T-helper 1 cell treated with Interleukin-12 subunit alpha and Interleukin-12 subunit beta and Interleukin-4 antibody, amounts not matched to agents 30 ng/mL and 1 ng/mL, for 36 hours (primary cell): ENCODE measurements around the gene SEC31B. TPM values are rescaled to one million over a fixed set of nuclear protein-coding genes. Genes with fewer than 3 reads are reported as not detected.

Source experiments
- intact Hi-C: fragments of 100-400 bp; cut with micrococcal nuclease; formaldehyde crosslinking; loops from one replicate; pipeline ENCODE4 v1.15.1; 2024
- total RNA-seq: library from RNA; stranded (reverse); gene quantifications from 2 replicates; pipeline ENCODE4 v1.2.3, GENCODE V29; 2022

The SEC31B gene, protein sequence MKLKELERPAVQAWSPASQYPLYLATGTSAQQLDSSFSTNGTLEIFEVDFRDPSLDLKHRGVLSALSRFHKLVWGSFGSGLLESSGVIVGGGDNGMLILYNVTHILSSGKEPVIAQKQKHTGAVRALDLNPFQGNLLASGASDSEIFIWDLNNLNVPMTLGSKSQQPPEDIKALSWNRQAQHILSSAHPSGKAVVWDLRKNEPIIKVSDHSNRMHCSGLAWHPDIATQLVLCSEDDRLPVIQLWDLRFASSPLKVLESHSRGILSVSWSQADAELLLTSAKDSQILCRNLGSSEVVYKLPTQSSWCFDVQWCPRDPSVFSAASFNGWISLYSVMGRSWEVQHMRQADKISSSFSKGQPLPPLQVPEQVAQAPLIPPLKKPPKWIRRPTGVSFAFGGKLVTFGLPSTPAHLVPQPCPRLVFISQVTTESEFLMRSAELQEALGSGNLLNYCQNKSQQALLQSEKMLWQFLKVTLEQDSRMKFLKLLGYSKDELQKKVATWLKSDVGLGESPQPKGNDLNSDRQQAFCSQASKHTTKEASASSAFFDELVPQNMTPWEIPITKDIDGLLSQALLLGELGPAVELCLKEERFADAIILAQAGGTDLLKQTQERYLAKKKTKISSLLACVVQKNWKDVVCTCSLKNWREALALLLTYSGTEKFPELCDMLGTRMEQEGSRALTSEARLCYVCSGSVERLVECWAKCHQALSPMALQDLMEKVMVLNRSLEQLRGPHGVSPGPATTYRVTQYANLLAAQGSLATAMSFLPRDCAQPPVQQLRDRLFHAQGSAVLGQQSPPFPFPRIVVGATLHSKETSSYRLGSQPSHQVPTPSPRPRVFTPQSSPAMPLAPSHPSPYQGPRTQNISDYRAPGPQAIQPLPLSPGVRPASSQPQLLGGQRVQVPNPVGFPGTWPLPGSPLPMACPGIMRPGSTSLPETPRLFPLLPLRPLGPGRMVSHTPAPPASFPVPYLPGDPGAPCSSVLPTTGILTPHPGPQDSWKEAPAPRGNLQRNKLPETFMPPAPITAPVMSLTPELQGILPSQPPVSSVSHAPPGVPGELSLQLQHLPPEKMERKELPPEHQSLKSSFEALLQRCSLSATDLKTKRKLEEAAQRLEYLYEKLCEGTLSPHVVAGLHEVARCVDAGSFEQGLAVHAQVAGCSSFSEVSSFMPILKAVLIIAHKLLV
- 260 and 267 TPM in 2 replicates for total RNA-seq

DNA sequence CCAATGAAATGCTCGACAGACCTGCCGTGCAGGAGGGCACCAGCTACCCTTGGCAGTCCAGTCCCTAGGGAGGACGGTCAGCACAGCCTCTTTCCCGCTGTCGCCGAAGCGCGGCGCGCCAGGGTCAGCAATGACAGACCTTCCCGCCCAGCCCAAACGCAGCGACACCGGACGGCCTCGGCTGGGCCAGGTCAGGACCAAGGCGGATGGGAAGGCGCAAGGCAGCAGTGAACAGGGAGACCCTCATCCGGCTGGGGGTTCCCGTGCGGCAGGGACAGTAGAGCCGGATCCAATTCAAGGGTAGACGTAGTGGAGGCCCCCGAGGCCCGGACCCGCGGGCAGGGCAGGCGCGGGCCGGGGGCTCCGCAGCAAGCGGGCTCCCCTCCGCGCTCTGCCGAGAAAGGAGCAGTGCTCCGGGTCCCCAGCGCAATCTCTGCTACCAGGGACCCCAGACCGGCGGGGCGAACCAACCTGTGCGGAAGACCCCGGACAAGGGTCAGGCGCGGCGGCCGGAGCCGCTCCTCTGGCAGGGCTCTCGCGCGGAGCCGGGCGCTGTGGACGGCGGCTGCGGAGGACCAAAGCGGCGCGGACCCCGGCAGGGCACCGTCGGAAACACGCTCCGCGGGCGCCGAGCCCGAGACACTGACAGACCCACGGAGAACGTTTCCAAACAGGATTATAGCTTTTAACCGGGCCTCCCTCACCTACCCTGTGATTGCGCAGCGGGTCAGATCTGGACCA is at the start of gene SEC31B:
TSS of gene SEC31B (minus strand) at position 551 of the 741 bp plus-strand sequence. CDS start 2,909 bp downstream, outside the sequence.
- intact Hi-C loops: no loop called here

DNA sequence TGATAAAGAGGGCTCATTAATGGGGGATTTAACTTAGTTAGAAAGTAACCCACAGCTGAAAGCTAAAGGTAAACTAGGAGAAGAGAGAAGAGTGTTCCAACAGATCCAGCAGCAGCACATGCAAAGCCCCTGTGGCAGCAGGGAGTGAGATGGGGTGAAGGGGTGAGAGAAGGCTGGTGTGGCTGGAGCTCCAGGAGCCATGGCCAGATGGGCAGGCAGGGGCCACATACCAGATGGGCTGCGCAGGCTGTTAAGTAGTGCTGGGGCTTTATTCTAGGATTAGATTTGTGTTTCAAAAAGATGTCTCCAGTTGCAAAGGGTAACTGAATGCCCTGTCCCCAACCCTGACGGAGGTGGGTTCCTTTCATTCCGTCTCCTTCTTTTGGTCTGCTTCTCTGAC is 49.3 kb upstream of the SEC31B start:
- intact Hi-C loops: no loop called here

DNA sequence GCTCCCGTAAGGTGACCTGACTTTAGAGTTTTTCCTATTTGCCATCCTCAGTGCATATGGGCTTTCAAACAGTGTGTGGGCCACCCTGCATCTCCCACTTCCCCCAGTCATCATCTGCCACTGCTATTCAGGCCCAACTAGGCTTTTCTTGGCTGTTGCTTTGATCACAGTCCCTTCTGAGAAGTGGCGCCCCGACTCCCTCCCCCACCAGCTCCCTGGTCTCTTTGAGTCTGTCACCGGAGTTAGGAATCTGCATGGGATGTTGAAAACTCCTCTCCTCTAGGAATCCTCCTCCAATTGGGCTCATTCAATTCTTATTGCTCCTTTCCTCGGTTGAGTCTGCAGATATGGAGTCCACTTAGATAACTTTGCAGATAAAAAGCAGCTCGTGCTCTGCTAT is 48.2 kb upstream of the SEC31B start:
- intact Hi-C loops: no loop called here

DNA sequence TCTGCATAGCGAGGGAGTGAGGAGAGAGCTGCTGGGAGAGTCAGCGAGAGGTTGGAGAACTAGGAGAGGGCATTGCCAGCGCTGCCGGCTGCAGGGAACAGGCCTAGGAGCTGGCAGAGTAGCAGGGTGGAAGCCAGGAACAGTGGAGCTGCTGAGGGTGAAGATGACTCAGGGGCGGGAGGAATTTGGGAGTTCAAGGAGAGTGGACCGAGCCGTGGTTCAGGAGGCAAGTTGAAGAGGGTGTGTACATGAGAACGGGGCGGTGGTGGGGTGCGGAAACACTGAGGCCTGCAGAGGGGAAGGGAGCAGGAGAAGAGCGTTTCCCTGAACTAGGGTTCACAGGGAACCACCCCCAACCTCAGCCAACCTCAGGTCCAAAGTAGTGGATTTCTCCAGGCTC is 47.6 kb upstream of the SEC31B start:
- intact Hi-C loops: no loop called here

DNA sequence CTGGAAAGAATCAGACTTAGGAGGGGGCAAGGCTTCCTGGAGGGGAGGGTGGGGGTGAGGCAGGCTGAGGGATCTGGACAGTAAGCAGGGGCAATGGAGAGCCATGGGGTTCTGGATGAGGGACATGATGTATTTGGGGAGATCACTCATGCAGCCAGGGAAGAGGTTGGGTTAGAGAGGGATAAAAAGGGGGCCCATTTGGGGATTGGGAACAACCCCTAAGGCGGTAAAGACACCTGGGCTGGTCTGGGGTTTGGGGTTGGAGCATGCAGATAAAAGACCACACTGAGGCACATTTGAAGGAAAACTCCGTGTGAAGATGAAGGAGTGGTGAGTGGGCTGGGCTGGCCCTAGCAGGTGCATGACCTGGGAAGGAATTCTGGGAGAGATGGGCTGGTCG is 46.9 kb upstream of the SEC31B start:
- intact Hi-C loops: no loop called here

DNA sequence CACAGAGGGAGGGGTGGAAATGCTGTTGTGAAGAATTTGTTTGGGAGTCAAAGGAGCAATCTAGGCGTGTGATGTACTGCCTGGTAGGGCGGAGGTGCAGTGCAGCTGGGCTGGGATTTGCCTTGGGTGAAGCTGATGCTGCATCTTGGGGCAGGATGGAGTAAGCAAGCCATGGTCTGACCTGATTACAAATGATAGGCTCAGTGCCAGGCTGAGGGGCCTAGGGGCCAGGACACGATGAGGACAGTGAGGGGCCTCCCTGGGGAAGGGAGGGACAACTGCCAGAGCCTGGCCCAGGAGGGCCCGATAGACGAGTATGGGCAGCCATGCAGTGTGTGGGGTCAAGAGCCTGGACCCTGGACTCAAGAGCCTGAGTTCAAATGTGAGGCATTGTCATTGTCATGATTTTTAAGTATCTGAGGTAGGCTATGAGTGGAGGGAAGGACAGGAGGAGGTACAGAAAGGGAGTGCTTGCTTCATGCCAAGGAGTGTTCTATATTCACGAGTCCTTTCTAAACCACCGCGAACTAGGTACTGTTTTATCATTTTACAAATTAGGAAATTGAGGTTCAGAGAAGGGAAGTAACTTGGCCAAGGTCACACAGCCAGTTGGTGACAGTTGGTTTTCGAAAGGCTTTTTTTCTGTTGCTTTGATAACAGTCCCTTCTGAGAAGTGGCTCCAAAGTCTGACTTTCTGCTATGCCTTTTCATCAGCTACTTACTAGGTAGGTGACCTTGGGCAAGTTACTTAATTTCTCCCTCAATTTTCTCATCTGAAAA is 45.7 kb upstream of the SEC31B start:
- intact Hi-C loops: no loop called here

DNA sequence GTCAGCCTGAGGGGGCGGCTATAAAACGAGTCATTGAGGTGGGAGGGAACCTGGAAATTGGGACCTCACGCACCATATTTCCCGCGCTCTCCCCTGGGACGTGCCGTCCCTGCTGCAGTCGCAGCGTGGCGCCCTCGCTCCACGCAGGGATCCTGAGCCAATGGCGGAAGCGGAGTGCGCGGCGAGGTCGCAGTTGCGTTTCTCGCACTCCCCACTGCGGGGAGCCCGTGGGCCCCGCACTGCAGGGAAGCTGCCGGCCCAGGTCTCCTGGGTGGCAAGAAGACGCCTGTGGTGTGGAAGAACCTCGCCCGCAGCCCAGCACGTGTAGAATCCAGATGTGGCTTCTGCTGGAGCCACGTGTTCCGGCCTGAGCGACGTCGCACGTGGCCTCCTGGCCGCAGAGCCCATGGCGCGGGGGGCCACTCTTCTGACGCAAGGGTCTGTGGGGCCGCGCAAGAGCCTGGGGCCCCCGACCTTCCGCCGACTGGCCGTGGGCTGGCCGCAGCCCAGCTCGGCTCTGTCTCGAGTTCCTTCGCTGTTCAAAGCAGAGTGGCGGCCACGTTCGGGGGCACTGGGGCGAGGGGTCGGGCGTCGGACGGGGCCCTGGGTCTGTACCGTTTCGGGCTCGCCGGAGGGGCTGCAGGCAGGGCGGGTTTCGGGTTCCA is 42.5 kb upstream of the SEC31B start:
- intact Hi-C loops: loop anchor here (1.0 to 5.0 kb wide), 7 partner anchors 50 to 451 kb away; partner anchors contain the start of gene SLF2

DNA sequence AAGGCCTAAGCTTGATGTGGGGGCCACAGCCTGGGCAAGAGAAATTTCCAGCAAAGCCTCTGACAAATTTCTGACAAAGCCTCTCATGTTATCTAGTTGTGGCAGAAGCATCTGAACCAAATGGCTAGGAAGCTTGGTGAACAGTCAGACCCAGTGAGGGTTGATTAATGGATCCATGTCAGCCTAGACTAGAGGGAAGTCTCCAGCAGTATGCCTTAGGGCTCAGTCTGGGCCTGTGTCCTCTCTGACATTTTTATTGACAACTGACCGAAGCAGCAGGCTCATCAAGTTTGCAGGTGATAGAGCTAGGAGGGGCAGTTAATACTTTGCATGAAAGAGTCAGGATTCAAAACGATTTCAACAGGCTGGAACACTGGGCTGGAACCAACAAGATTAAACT is 41.3 kb upstream of the SEC31B start:
- intact Hi-C loops: loop anchor here (5.0 kb wide), 2 partner anchors 51 to 266 kb away; no protein-coding TSS in a partner anchor

DNA sequence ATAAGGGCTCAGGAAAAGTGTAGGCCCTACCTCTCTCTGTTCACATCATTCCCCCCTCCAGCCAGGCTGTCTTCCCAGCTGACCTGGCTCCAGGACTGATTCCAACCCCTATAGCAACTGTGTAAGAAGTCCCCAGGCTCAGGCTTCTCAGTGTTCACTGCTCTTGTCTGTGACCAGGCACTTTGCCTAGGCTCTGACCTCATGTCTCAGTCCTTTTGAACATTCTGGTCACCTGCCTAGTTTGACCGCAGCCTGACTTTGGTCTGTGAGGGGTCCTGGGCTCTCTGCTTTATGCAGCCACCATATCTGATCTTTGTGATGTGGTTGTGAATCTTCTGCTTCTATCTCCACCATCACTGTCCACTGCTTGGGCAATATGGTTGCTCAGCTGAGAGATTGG is 40.6 kb upstream of the SEC31B start:
- intact Hi-C loops: loop anchor here (5.0 kb wide), 2 partner anchors 52 to 267 kb away; no protein-coding TSS in a partner anchor

DNA sequence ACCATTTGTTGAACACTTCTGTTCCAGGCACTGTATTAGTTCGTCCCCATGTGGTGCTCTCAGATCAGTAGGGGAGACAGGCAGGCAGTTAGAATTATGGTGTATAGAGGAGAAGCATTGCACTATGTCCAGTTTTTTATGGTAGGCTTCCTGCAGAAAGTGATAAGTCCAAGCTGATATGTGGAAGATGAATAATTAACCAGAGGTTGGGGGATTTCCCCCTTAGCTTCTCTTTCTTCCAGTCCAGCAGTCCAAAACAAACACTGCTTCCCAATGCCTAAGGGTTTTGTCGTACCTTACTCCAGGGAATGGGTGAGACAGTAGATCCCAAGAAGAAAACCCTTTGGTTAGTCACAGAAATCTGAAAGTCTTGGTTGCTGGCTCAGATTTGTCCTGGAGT is 35.2 kb upstream of the SEC31B start:
- intact Hi-C loops: no loop called here

DNA sequence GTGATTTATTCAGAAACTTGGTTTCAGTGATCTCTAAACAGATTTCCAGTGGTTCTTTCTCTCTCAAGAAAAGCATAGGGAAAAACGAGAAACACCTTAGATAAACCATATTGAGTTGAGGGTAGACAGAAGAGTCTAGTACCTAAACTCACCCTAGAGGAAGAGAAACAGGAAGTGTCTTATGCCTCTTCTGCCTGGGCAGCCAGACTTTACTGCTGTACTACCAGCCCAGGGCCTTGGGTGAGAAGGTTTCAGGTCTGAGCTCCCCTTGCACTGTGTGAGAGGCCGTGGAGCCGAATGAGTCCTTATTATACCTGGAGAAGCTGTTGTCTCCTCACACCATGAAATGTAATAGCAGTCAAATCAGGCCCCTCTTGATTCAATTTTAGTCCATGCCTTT is 34.3 kb upstream of the SEC31B start:
- intact Hi-C loops: no loop called here

DNA sequence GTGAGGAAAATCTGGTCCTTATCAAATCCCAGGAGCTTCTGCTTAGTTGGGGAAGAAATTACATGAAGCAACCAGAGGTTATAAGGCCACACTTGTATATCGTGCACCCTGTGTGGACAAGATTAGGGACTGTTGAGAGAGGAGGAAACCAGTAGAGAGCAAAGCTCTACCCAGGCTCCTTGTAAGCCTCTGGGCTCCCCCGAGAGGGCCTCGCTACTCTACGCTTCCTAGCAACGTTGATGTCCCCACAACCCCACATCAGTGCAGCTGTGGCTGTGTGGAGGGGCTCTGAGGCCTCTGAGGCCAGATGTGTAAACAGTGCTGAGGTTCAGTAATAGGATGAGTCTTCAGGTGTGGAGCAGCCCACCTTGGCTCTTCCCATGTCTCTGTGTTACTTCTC is 32.1 kb upstream of the SEC31B start:
- intact Hi-C loops: no loop called here

DNA sequence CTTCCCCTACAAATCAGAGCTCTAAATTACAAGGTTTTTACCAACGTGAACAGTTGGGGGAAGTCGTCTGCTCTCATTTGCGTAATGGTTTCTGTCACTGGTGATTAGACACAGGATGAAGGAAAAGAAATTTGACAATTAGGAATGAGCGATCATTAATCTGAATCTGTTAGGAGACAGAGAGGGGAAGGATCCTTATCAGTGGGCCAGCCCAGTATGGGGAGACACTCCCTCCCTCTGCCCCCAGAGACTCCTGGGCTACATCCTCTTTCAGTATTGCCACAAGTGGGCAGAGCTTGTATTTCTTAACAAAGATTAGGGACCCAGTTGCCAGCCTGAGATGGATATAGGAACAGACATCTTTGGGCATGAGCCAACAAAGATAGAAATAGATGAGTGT is 31.5 kb upstream of the SEC31B start:
- intact Hi-C loops: no loop called here

DNA sequence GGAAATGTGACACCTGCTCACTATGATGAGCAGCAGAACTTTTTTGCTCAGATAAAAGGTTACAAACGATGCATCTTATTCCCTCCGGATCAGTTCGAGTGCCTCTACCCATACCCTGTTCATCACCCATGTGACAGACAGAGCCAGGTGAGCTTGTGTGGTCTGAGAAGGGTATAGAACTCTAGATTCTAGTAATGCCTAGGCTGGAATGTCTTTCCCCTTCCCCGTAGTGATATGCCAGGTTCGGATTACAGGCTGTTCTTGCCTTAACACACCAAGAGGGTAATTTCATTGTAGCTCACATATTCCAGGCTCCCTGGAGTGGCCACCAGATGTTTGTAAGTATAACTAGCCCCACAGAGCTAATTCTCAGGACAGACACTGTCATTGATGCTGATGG is 25.3 kb upstream of the SEC31B start:
- intact Hi-C loops: no loop called here

DNA sequence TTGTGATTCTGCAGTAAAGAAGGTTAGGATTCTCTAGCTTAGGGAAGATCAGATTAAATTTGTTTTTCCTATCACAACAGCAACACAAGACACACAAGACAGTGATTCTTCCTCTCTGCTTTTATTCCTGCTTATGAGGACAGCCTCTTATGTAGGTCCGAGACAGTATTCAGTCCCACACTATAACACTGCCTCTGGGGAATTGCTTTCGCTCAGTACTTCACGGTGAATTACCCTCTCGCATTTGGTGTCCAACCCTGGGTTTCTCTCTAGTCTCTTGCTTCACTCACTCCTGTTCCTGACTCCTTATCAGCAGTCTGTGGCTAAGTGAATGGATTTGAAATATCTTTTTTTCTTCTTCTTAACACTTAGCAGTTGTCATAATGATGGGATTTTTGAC is 17.8 kb upstream of the SEC31B start:
- intact Hi-C loops: loop anchor here (5.0 to 10.0 kb wide), 4 partner anchors 460 to 915 kb away; partner anchors contain the start of genes COX15, CUTC, KAZALD1 and LZTS2

DNA sequence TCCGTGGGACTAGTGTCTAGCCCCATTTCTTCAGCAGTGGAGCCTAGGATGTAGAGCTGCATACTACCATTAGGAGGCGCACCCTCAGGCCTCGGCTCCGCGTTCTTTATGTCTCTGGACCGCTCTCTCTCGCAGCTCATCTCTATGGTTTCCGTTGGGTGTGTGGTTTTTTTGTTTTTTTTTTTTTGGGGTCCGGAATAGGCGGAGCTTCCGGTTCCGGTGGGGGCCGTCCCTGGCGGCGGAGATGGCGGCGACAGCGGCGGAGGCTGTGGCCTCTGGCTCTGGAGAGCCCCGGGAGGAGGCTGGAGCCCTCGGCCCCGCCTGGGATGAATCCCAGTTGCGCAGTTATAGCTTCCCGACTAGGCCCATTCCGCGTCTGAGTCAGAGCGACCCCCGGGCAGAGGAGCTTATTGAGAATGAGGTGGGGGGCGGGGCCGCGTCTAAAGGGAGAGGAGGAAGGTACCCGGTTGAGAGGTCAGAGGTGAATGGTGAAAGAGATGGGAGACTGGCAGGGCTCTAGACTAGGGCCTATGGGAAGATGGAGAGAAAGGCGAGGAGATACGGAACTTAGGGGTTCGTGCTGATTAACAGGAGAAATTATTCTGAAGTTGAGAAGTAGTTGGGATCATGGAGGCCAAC is 16.2 kb upstream of the SEC31B start, which contains the start of gene HIF1AN:
TSS of gene HIF1AN (plus strand) at position 229 of the 639 bp plus-strand sequence. CDS start at position 245, 16 bp downstream.
- intact Hi-C loops: loop anchor here (1.0 to 10.0 kb wide), 10 partner anchors 18 to 914 kb away; partner anchors contain the start of genes BLOC1S2, BTRC, COX15 and CUTC

DNA sequence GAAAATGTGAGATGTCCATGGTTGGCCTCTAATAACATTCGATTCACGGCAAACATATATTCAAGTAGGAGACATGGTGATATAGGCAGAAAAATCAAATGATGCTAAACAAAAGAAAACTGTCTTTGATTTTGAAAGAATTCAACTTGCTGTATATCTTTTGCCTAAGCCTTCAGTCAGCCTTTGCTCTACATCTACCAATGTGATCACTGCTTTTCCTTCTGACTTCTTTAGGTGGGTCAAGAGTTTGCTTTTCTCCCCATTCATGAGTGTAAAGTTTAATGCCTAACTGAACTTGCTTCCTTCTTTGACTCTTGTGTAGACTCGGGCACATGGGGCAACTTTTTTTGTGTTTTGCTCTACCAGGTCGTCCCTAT is 15.7 kb upstream of the SEC31B start:
- intact Hi-C loops: loop anchor here (1.0 to 10.0 kb wide), 10 partner anchors 17 to 913 kb away; partner anchors contain the start of genes BLOC1S2, BTRC, COX15 and CUTC

DNA sequence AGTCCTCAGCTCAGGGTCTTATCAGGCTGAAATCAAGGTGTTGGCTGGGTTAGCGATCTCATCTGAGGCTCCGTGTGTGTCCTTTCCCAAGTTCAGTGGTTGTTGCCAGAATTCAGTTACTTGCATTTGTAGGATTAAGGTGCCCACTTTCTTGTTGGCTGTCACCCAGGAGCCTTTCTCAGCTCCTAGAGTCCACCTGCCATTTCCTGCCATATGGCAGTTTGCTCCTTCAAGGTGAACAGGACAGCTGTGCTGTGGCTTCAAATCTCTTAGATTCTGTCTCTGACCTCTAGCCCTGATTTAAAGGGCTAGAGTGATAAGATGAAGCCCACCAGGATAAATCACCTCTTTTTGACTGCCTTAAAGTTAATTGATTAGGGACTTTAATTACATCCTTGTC is 15.1 kb upstream of the SEC31B start:
- intact Hi-C loops: loop anchor here (1.0 to 10.0 kb wide), 11 partner anchors 16 to 1968 kb away; partner anchors contain the start of genes ACTR1A, BLOC1S2, BTRC and COX15
